Mesenchymal stem cell (in vitro differentiated cells and primary cell): ENCODE data around the gene KIF13A.
A peak's percentile ranks its signal among the peaks of the same experiment; 100 is the strongest.
"Not testable (repeated sequence)": the region's sequence is repeated elsewhere in the genome, so short reads cannot be mapped to it uniquely, and the experiment has no call there.

ENCODE experiments used
- DNase-seq: peaks from one replicate; pipeline ENCODE4 v3.0.0-alpha.2; 2013
- H2AFZ ChIP-seq: one replicate; pipeline ENCODE4 v1.6.1; 2013; ENCODE audit warnings: low read depth, mild to moderate bottlenecking, control low read depth, inconsistent platforms, low read length, moderate library complexity
- H2AK5ac ChIP-seq: 2 replicates; pipeline ENCODE4 v1.6.1; 2013; ENCODE audit warnings: low read length, moderate library complexity, mild to moderate bottlenecking, inconsistent platforms; ENCODE audit not compliant: severe bottlenecking
- H2BK120ac ChIP-seq: one replicate; pipeline ENCODE4 v1.6.1; 2013; ENCODE audit warnings: low read depth, mild to moderate bottlenecking, inconsistent platforms, low read length, moderate library complexity
- H2BK12ac ChIP-seq, 2 experiments: one replicate each; pipeline ENCODE4 v1.6.1; 2013; ENCODE audit warnings: inconsistent platforms in 2 of 2, low read length in 2 of 2, mild to moderate bottlenecking in 2 of 2, moderate library complexity in 2 of 2, control low read depth in 1 of 2
- H2BK15ac ChIP-seq: one replicate; pipeline ENCODE4 v1.6.1; 2013; ENCODE audit warnings: mild to moderate bottlenecking, low read depth, inconsistent platforms; ENCODE audit not compliant: poor library complexity, severe bottlenecking
- H2BK5ac ChIP-seq: 2 replicates; pipeline ENCODE4 v1.6.1; 2013; ENCODE audit warnings: low read depth, mild to moderate bottlenecking, low read length, control low read depth, inconsistent platforms; ENCODE audit not compliant: poor library complexity, severe bottlenecking
- H3K14ac ChIP-seq, 2 experiments: one replicate each; pipeline ENCODE4 v1.6.1; 2013; ENCODE audit warnings: inconsistent platforms in 2 of 2, low read length in 2 of 2, control low read depth in 1 of 2, mild to moderate bottlenecking in 1 of 2, moderate library complexity in 1 of 2
- H3K18ac ChIP-seq, 2 experiments: one replicate each; pipeline ENCODE4 v1.6.1; 2013; ENCODE audit warnings: inconsistent platforms in 2 of 2, low read length in 2 of 2, control low read depth in 1 of 2, low read depth in 1 of 2, mild to moderate bottlenecking in 1 of 2
- H3K23ac ChIP-seq, 2 experiments: one replicate each; pipeline ENCODE4 v1.6.1; 2013; ENCODE audit warnings: inconsistent platforms in 2 of 2, low read length in 2 of 2, mild to moderate bottlenecking in 2 of 2, moderate library complexity in 2 of 2, control low read depth in 1 of 2
- H3K27ac ChIP-seq: 2 replicates; pipeline ENCODE4 v1.5.1; 2013; ENCODE audit warnings: mild to moderate bottlenecking, moderate library complexity, low read length, control low read depth, inconsistent platforms; ENCODE audit not compliant: poor library complexity, severe bottlenecking
- H3K27me3 ChIP-seq, 2 experiments: 2 replicates each; pipeline versions ENCODE4 v1.6.1 to v1.7.0; 2013; ENCODE audit warnings: low read length in 2 of 2, mild to moderate bottlenecking in 2 of 2, moderate library complexity in 2 of 2, control low read depth in 1 of 2, inconsistent platforms in 1 of 2; ENCODE audit not compliant: control insufficient read depth in 1 of 2, insufficient read depth in 1 of 2
- H3K36me3 ChIP-seq, 2 experiments: 2 replicates each; pipeline versions ENCODE4 v1.6.1 to v1.7.0; 2013; ENCODE audit warnings: low read length in 2 of 2, control low read depth in 1 of 2, inconsistent platforms in 1 of 2, low read depth in 1 of 2, mild to moderate bottlenecking in 1 of 2; ENCODE audit not compliant: insufficient read depth in 2 of 2, control insufficient read depth in 1 of 2
- H3K4ac ChIP-seq, 2 experiments: one replicate each; pipeline ENCODE4 v1.6.1; 2013; ENCODE audit warnings: inconsistent platforms in 2 of 2, low read length in 2 of 2, mild to moderate bottlenecking in 2 of 2, moderate library complexity in 2 of 2, control low read depth in 1 of 2, low read depth in 1 of 2
- H3K4me1 ChIP-seq: 2 replicates; pipeline ENCODE4 v1.6.1; 2013; ENCODE audit warnings: low read depth, low read length, control low read depth; ENCODE audit not compliant: control insufficient read depth, insufficient read depth
- H3K4me2 ChIP-seq: 2 replicates; pipeline ENCODE4 v1.6.1; 2013; ENCODE audit warnings: low read length, mild to moderate bottlenecking, inconsistent platforms; ENCODE audit not compliant: poor library complexity, severe bottlenecking
- H3K4me3 ChIP-seq, 2 experiments: 2 replicates each; pipeline versions ENCODE4 v1.5.1 to v1.7.0; 2013; ENCODE audit warnings: low read length in 2 of 2, mild to moderate bottlenecking in 2 of 2, control low read depth in 1 of 2, low read depth in 1 of 2; ENCODE audit not compliant: insufficient read depth in 1 of 2
- H3K79me1 ChIP-seq: replicated peaks from 2 replicates; pipeline ENCODE4 v1.6.1; 2013; ENCODE audit warnings: mild to moderate bottlenecking, control low read depth, low read length, inconsistent platforms; ENCODE audit not compliant: poor library complexity, severe bottlenecking
- H3K9ac ChIP-seq: 2 replicates; pipeline ENCODE4 v1.7.0; 2013; ENCODE audit warnings: mild to moderate bottlenecking, low read length, moderate library complexity
- H3K9me3 ChIP-seq: 2 replicates; pipeline ENCODE4 v1.7.0; 2013; ENCODE audit warnings: mild to moderate bottlenecking, low read length; ENCODE audit not compliant: control insufficient read depth
- H4K8ac ChIP-seq: one replicate; pipeline ENCODE4 v1.6.1; 2013; ENCODE audit warnings: inconsistent platforms, mild to moderate bottlenecking, low read length, moderate library complexity
- H4K91ac ChIP-seq: one replicate; pipeline ENCODE4 v1.6.1; 2013; ENCODE audit warnings: mild to moderate bottlenecking, low read length, inconsistent platforms
- WGBS: methylation state at CpG from one replicate; pipeline ENCODE4 v1.1.7; 2013; ENCODE audit warnings: mixed read lengths; 5-methylcytosine and 5-hydroxymethylcytosine counted together

KIF13A gene

DNA sequence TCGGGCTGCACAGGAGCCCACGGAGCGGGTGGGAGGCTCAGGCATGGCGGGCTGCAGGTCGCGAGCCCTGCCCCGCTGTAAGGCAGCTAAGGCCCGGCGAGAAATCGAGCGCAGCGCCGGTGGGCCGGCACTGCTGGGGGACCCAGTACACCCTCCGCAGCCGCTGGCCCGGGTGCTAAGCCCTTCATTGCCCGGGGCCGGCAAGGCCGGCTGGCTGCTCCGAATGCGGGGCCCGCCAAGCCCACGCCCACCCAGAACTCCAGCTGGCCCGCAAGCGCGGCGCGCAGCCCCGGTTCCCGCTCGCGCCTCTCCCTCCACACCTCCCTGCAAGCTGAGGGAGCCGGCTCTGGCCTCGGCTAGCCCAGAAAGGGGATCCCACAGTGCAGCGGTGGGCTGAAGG is 11.2 kb downstream of the KIF13A start:
- not testable (repeated sequence) for H3K4me2 ChIP-seq, DNase-seq, H2BK12ac ChIP-seq, H3K9me3 ChIP-seq, H3K4me3 ChIP-seq, H2BK5ac ChIP-seq, H3K18ac ChIP-seq, H2BK120ac ChIP-seq, H3K27ac ChIP-seq, H3K4ac ChIP-seq, H3K14ac ChIP-seq, H4K8ac ChIP-seq, H3K9ac ChIP-seq, H2AK5ac ChIP-seq, H3K4me1 ChIP-seq, H2AFZ ChIP-seq, H4K91ac ChIP-seq, H3K23ac ChIP-seq, H3K36me3 ChIP-seq, H3K27me3 ChIP-seq, H2BK15ac ChIP-seq
- peaks cover 20% of the 10 kb centered on the region for H3K79me1 ChIP-seq
- 97% methylated on average over 18 of the region's 36 CpGs for WGBS

GRCh38 chr6:17974570-17975368 is 12.7 kb downstream of the KIF13A start:
- no peak overlapping the region for H4K8ac ChIP-seq
- no peak overlapping the region for H3K4ac ChIP-seq
- no peak overlapping the region for H2AFZ ChIP-seq
- no peak overlapping the region for H2BK12ac ChIP-seq
- H4K91ac ChIP-seq: no peak overlapping the region
- H2AK5ac ChIP-seq: no peak overlapping the region
- no peak overlapping the region for H3K4me2 ChIP-seq
- H3K9me3 ChIP-seq: no peaks in the 10 kb centered on the region
- no peak overlapping the region for H3K18ac ChIP-seq
- H3K79me1 ChIP-seq: peaks cover 22% of the 10 kb centered on the region
- H2BK5ac ChIP-seq: no peak overlapping the region
- no peak overlapping the region for H3K14ac ChIP-seq
- H2BK15ac ChIP-seq: no peak overlapping the region
- no peak overlapping the region for H3K4me3 ChIP-seq
- H3K27ac ChIP-seq: no peak overlapping the region
- peaks cover 7 to 10% of the 10 kb centered on the region in 2 experiments for H3K36me3 ChIP-seq
- H3K4me1 ChIP-seq: peaks cover 3% of the 10 kb centered on the region
- no peaks in the 10 kb centered on the region for H3K27me3 ChIP-seq
- WGBS: 98% methylated on average over 5 of the region's 5 CpGs
- DNase-seq: no peak
- H3K9ac ChIP-seq: no peak overlapping the region
- H3K23ac ChIP-seq: peak overlapping the region in 1 of 2 experiments; percentile 89
- no peak overlapping the region for H2BK120ac ChIP-seq

GRCh38 chr6:17972978-17973622 is 14.3 kb downstream of the KIF13A start:
- Histone ChIP-seq H3K36me3 (peaks cover 7 to 10% of the 10 kb centered on the region in 2 experiments), H3K4ac (peak overlapping the region in 1 of 2 experiments; percentile 49), H3K27ac (no peak overlapping the region), H3K4me3 (no peak overlapping the region), H2BK12ac (no peak overlapping the region), H3K79me1 (peaks cover 29% of the 10 kb centered on the region), H2BK5ac (no peak overlapping the region), H3K14ac (no peak overlapping the region), H4K8ac (no peak overlapping the region), H4K91ac (no peak overlapping the region), H3K4me1 (peaks cover 7% of the 10 kb centered on the region), H3K9ac (peak overlapping the region; percentile 9), H2BK15ac (no peak overlapping the region), H3K4me2 (no peak overlapping the region), H2AFZ (no peak overlapping the region), H2AK5ac (no peak overlapping the region), H3K18ac (no peak overlapping the region), H2BK120ac (no peak overlapping the region), H3K27me3 (no peaks in the 10 kb centered on the region), H3K9me3 (no peaks in the 10 kb centered on the region), H3K23ac (no peak overlapping the region)
- whole genome bisulfite sequencing: 75% methylated on average over 5 of the region's 5 CpGs
- no peak for DNase-seq
